ENCODE measurements around the gene FAM221B. TPM values are rescaled to one million over a fixed set of nuclear protein-coding genes. Genes with fewer than 3 reads are reported as not detected.
A peak's percentile ranks its signal among the peaks of the same experiment; 100 is the strongest.

FAM221B gene
- total and polyA plus RNA-seq, 2 of the 4 experiments (the other 2 are of a cell fraction), result not detected

DNA sequence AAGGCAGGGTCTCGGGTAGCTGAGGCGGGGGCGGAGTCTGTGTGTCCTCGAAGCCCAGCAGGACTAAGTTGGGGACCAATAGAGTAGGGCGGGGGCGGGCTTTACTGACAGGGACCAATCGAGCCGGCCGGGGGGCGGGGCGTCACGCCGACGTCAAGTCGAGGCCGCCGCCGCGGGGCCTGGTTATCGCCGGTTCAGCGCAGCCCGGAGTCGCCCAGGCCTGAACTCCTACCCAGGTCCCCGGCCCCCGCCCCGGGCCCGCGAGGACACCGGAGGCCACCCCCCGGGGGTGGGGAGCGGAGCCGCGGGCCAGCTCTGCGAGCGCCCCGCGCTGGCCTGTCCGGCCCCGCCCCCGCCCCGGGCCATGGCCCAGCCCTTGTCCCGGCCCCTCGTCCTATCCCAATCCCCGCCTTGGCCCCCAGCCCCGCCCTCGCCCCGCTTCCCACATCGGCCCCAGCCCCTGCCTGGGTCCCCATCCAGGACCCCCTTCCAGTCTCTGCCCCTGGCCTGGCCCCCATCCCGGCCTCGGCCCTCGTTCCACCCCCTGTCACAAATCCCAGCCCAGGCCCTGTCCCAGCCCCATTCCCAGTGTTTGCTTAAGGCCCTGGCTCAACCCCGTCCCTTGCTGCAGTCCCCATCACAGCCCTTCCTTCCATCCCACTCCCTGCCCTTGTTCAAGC, 692 bp upstream of the FAM221B start, which contains the start of gene TMEM8B:
TMEM8B (plus strand) TSS at position 145 of the 680 bp plus-strand sequence; CDS start at position 365, 220 bp downstream.
- peak within 1 kb of the TSS; percentile 56 for H3K56ac ChIP-seq (ENCODE audit: extremely low read depth, insufficient read depth, low read length)
- peak within 1 kb of the TSS; percentile 84 for H3K4ac ChIP-seq (ENCODE audit: low read depth, low read length)
- H2BK20ac ChIP-seq (ENCODE audit: low read depth, low read length), result 0 out of 2 replicates have a peak within 1 kb of the TSS, but pooled peaks have one; percentile 16
- H3K79me1 ChIP-seq (ENCODE audit: low read depth in 1 of 2, low read length in 2 of 2), result peaks cover 2 to 18% of the 10 kb centered on the region in 2 experiments; a peak in 3 of 4 replicates
- peak within 1 kb of the TSS; percentile 99 for H2AFZ ChIP-seq (replicated peaks; ENCODE audit: low read length, poor library complexity)
- DNase-seq, result peak; percentile 83
- no peaks in the 10 kb centered on the region for H3K27me3 ChIP-seq (ENCODE audit: control insufficient read depth, insufficient read depth, low read length)
- TF ChIP-seq MAZ (IDR thresholded peaks at IDR 0.05; ENCODE audit: borderline replicate concordance, low read depth, low read length) (peak; percentile 32; the same call in 1 of the 2 replicates), POLR2A (IDR thresholded peaks at IDR 0.05; ENCODE audit: low read depth, low read length) (0 out of 2 replicates have a peak, but pooled peaks have one; percentile 31), MXI1 (IDR thresholded peaks at IDR 0.05; ENCODE audit: borderline replicate concordance, low read depth, low read length) (no peak), RAD21 (IDR thresholded peaks at IDR 0.05; ENCODE audit: low read length) (no peak)
- peak within 1 kb of the TSS; percentile 73 for H2BK5ac ChIP-seq (ENCODE audit: low read depth, low read length, poor library complexity, severe bottlenecking)
- H3K36me3 ChIP-seq (ENCODE audit: control insufficient read depth, insufficient read depth, low read length), result no peaks in the 10 kb centered on the region
- ChIA-PET POLR2A (ENCODE audit: unreplicated experiment) (interaction anchor here (0.6 kb wide), 1 partner anchor 1681 kb away, joined by 25 read pairs; no protein-coding TSS in a partner anchor), CTCF (interaction anchor here (1.0 kb wide), 2 partner anchors 53 to 82 kb away, joined by 3 read pairs; no protein-coding TSS in a partner anchor)
- peak within 1 kb of the TSS; percentile 77 for H4K91ac ChIP-seq (ENCODE audit: insufficient read depth, low read depth, low read length)
- BruUV-seq (replicated peaks), result no TSS peak
- peak within 1 kb of the TSS; percentile 97; the same call in 2 of the 3 replicates for H2BK15ac ChIP-seq (ENCODE audit: low read depth, low read length)
- H3K4me2 ChIP-seq (ENCODE audit: low read depth, low read length), result peak within 1 kb of the TSS; percentile 100
- no peaks in the 10 kb centered on the region for H3K9me3 ChIP-seq (ENCODE audit: control insufficient read depth, insufficient read depth, low read length)
- peak within 1 kb of the TSS; percentile 91 for H3K23ac ChIP-seq (ENCODE audit: low read depth, low read length)
- H3K9me1 ChIP-seq (ENCODE audit: insufficient read depth, low read length), result peaks cover 17% of the 10 kb centered on the region
- 0% methylated on average over 6 of the region's 53 CpGs; no CpG with 5 or more reads in 1 of the 2 experiments for WGBS, 2 experiments (ENCODE audit: extremely low coverage in 2 of 2, insufficient read length in 1 of 2)
- dilution Hi-C loops (cut with HindIII; ENCODE audit: low sequenced_read_pairs, unreplicated experiment) (no loop called here), in situ Hi-C loops (cut with MboI; ENCODE audit: low sequenced_read_pairs) (no loop called here), intact Hi-C loops (cut with micrococcal nuclease) (loop anchor here (2.0 to 10.0 kb wide), 2 partner anchors 16 to 196 kb away; no protein-coding TSS in a partner anchor)
- H3K18ac ChIP-seq (ENCODE audit: low read depth, low read length), result peak within 1 kb of the TSS; percentile 79
- H2AK9ac ChIP-seq (replicated peaks; ENCODE audit: low read depth, low read length, poor library complexity), result peak within 1 kb of the TSS; percentile 63
- H2AK5ac ChIP-seq (ENCODE audit: low read depth, low read length), result peak within 1 kb of the TSS; percentile 71
- peak within 1 kb of the TSS; percentile 99 for H4K5ac ChIP-seq (ENCODE audit: low read depth, low read length)
- H3K9ac ChIP-seq (ENCODE audit: low read depth, low read length), result peak within 1 kb of the TSS; percentile 97
- H3K14ac ChIP-seq (replicated peaks; ENCODE audit: low read depth, low read length), result peak within 1 kb of the TSS; percentile 92
- peaks cover 8% of the 10 kb centered on the region for H3K4me1 ChIP-seq (ENCODE audit: control insufficient read depth, insufficient read depth, low read length)
- H3K27ac ChIP-seq (ENCODE audit: insufficient read depth, low read length), result peak within 1 kb of the TSS; percentile 85
- peak; percentile 94 for ATAC-seq (ENCODE audit: low read depth)
- H4K8ac ChIP-seq (ENCODE audit: low read depth in 2 of 2, low read length in 2 of 2), result peak within 1 kb of the TSS; percentile 93 to 97
- no peaks in the 10 kb centered on the region for H4K20me1 ChIP-seq (ENCODE audit: insufficient read depth, low read length)
- peak within 1 kb of the TSS; percentile 38 for H2BK120ac ChIP-seq (ENCODE audit: low read depth, low read length)
- H3K4me3 ChIP-seq (ENCODE audit: insufficient read depth, low read depth, low read length), result peak within 1 kb of the TSS; percentile 91
